Stimulated activated CD8-positive, alpha-beta memory T cell treated with anti-CD3 and anti-CD28 coated beads, Interleukin-12 subunit alpha, Interleukin-12 subunit beta, amount 100 ng/mL, for 1 hour (primary cell): Measurements from ENCODE around the gene ZNF780A.
"Not testable (repeated sequence)": the region's sequence is repeated elsewhere in the genome, so short reads cannot be mapped to it uniquely, and the experiment has no call there.

ENCODE experiments used
- DNase-seq: peaks from one replicate; pipeline ENCODE4 v3.0.0-alpha.2; 2020; ENCODE audit warnings: low read depth

The ZNF780A gene

DNA sequence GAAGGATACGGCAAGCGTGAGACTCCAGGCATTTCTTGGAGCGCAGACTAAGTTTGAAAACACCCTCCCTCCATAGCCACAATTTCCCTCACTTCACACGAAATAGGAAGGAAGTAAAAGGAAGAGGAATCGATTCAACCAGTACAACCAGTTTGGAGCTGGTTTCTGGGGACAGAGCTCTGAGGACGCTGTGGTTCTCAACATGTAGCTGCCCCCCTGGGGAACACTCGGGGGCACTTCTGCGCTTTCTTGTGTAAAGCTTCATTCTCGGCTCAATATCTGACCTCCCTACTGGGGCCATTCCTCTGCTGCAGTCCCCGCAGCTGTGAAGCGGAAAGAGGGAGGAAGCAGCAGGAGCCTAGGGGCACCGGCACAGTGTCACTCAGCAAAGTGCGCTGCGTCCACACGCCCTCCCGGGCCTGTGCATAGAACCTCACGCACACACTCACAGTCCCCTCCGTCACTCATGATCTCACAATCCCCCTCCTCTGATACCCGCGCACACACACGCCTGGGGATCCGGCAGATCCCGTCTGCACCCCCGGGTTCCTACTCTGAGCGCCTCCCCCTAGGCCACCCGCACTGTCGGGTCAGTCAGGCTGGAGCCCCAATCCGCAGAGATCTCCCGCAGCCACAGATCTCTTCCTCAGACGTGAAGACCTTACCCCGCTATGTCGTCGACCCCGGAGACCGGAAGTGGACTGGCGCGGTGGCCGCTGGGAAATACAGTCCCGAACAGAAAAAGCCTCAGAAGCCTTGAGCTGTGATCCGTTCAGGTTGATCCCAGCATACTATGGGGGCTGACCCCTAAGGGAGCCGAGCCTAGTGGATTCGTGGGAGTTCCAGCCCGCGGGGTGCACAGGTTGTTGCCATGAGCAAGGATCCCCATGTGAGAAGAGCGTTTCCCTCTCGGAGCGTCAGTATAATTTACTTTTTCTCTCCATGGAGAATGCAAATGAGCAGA lies at the start of gene ZNF780A:
Gene ZNF780A (minus strand): TSS at position 703 of the 964 bp plus-strand sequence. CDS start 6,190 bp downstream, outside the sequence.
- DNase-seq: peak; percentile 65

- DNase-seq: no peak
Measured at GRCh38 chr19:40139533-40140287, 49.0 kb upstream of the ZNF780A start.

GRCh38 chr19:40136818-40137217 lies 46.1 kb upstream of the ZNF780A start:
- no peak for DNase-seq

- no peak for DNase-seq
Measured at GRCh38 chr19:40134866-40135265, 44.1 kb upstream of the ZNF780A start.

DNA sequence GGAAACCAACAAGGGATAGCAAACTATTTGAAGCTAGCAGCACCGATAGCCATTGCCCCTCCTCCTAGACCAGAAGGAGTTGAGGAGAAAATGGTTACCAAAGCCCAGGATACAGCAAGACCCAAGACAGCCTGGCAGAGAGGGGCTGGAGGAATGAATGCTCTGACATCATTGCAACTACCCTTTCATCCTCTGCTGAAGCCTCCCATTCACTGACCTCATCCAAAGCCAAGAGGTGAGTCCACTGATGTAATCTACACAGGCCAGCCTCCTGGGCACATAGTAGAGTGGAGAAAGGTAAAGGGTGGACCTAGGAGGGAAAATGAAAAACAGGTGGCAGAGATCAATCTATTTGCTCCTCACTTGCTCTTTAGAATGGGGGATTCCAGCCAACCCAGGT lies 42.7 kb upstream of the ZNF780A start:
- DNase-seq: no peak

DNA sequence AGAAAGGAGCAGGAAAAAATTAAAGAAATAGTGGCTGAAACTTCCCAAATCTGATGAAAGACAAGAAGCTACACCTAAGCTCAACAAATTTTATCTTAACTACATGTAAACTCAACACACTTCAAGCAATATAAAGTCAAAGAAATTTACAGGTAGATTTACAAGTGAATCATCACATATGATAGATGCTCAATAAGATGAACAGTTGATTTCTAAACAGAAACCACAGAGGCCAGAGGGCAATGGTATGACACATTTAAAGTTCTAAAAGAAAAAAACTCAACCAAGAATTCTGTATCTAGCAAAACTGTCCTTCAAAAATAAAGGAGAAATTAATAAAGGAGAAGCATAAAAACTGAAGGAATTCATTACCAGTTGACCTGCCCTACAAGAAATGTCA lies 39.3 kb upstream of the ZNF780A start:
- no peak for DNase-seq

GRCh38 chr19:40129425-40129824 lies 38.7 kb upstream of the ZNF780A start:
- DNase-seq: no peak

DNA sequence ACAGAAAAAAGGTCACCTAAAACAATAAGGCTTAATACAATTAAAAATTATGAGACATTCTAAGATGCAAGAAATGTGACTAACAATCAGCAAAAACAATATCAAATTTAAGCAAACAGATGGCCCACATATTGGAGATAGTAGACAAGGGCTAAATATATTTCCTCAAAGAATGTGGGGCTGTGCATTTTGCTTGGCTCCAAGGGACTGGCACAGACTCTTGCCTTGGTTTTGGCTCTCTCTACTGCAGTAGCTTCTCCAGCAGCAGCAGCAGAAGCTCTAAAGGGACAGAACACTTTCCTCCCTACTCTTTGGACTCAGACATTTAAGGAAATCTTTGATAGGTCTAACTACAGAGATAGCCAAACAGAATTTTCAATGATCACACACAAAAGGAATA lies 38.2 kb upstream of the ZNF780A start:
- no peak for DNase-seq

DNA sequence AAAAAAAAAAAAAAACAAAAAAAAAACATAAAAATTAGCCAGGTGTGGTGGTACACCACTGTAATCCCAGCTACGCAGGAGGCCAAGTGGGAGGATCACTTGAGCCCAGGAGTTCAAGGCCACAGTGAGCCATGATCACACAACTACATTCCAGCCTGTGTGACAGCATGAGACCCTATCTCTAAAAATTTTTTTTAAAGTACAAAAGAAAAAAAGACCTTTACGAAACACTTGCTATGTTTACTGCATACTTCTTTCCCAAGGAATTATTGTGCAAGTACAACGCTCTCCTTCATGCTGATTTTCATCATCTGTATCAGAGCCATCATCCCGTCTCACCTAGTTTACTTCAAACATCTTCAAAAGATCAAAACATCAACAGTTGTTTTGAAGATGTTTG lies 28.6 kb upstream of the ZNF780A start:
- no peak for DNase-seq

GRCh38 chr19:40118638-40119037 lies 27.9 kb upstream of the ZNF780A start:
- DNase-seq: not testable (repeated sequence)

GRCh38 chr19:40116075-40116474 lies 25.3 kb upstream of the ZNF780A start:
- no peak for DNase-seq

- DNase-seq: not testable (repeated sequence)
Measured at GRCh38 chr19:40114119-40114518, 23.4 kb upstream of the ZNF780A start.

DNA sequence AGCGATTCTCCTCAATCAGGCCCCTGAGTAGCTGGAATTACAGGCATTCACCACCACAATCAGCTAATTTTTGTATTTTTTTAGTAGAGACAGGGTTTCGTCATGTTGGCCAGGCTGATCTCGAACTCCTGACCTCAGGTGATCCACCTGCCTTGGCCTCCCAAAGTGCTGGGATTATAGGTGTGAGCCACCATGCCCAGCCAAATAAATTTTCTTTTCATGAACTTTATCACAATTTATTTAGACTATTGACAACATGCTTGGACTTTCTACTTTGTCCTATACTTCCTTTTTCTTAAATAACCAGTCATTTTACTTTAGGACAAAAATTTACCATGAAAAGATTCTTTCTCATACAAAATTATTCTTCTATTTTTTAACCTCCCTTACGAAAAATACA lies 21.5 kb upstream of the ZNF780A start:
- not testable (repeated sequence) for DNase-seq

DNA sequence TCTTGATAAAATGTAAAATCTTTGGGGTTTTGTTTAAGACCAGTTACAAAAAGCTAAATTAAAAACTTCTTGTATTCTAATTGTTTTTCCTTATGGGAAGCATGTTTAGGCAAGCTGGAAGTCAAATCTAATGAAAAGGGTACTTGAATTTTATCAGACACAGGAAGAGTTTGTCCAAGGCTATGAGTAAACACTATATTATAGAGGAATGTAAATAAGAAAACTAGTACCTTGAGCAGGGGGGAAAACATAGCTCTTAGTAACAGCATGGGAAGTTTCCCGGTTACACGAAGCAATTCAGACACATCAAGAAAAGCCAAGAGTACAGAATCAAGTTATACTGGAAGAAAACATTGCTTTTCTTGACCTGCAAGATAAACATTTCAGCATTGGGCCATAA lies 19.8 kb upstream of the ZNF780A start:
- DNase-seq: no peak

GRCh38 chr19:40104754-40105153 lies 14.0 kb upstream of the ZNF780A start:
- DNase-seq: no peak

- no peak for DNase-seq
Measured at GRCh38 chr19:40103600-40103999, 12.9 kb upstream of the ZNF780A start.

DNA sequence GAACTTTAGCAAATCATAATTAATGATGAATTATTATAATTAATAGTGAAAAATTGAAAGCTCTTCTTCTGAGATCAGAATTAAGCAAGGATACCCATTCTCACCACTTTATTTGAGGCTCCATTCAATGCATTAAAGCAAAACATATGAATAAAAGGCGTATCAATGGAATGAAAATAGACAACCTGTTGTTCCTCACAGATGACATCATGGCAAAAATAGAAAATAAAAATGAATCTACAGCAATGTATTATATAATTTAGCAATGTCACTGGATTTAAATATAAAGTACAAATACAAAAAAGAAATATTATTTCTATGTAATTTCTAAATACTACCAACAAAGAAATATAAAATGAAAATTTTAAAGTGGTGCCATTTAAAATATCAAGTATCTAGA lies 11.1 kb upstream of the ZNF780A start:
- no peak for DNase-seq

GRCh38 chr19:40093416-40093815 lies 2.7 kb upstream of the ZNF780A start:
- no peak for DNase-seq

GRCh38 chr19:40091205-40092129 lies 724 bp upstream of the ZNF780A start:
- no peak for DNase-seq

DNA sequence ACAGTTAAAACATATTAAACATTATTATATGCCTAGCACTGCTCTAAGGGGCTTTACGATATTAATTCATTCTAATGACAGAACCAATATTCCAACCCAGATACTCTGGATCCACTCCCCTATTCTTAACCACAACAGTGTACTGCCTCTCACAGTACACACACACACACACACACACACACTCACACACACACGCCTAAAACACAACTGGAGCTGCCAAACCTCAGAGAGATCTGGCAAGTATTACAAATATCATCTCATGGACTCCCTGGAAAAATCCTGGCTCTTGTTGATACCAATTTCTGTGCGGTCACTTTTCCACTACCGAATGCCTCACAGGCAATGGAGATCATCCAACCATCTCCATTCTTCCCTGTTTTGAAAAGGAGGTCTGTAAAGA lies 1.3 kb downstream of the ZNF780A start:
- no peak for DNase-seq

GRCh38 chr19:40088299-40089047 lies 2.3 kb downstream of the ZNF780A start:
- no peak for DNase-seq
